HG03025 (cell line): ENCODE measurements around the gene REV3L.
"Not testable (repeated sequence)": the region's sequence is repeated elsewhere in the genome, so short reads cannot be mapped to it uniquely, and the experiment has no call there.

Source experiments
- ATAC-seq: cut with Tn5 transposase; IDR thresholded peaks from one replicate; pipeline ENCODE4 v1.9.1; 2021; ENCODE audit warnings: mild to moderate bottlenecking, moderate library complexity; ENCODE audit not compliant: unreplicated experiment, low FRiP score

REV3L gene

DNA sequence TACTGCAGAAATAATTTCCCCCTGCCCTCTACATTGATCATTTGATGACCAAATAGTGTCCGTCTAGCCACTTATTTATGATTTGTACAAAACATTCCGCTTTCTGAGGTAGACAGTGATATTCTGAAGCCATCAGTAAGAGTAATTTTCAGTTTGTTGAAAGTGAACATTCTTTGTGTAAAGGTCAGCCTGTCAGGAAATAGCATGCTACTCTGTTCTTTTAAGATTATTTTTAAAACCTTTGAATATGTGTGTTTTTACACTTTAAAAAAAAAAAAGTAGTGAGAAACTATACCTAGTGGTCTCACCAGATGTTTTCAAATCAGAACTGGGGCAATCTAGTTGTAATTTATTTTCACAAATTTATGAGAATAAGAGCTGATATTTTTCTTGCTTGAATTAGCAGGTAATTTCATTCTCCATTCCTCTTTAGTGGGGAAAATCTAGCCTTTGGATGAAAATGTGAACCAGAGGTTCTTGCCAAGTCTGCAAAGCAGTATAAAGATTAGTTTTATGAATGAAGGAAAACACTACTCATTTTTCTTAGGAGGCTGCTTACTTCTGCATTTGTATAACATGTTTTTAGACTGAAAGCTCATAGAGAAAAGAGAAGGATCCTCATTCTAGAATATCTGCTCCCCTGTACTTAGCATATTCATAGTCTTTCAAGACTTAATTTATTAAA is 12.1 kb upstream of the REV3L start:
- no peak for ATAC-seq

- no peak for ATAC-seq
Measured at GRCh38 chr6:111492499-111492898, 9.5 kb upstream of the REV3L start.

DNA sequence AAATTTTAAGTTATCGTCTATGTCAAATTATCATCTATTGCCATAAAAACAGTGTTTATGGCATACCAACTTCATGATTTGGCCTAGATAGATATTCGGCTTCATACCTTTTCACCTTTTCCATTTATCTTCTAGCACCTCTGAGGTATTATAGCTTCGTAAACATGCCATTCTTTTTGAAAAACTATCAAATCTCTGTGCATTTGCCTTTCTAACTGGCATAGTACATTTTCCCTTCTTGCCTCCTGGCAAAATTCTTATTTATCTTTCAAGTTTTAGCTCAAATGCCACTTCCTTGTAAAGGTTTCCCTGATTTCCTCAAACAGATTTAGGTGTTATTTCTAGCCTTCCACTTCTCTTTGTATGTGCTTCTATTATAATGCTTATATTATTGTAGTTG is 7.0 kb upstream of the REV3L start:
- ATAC-seq = no peak

DNA sequence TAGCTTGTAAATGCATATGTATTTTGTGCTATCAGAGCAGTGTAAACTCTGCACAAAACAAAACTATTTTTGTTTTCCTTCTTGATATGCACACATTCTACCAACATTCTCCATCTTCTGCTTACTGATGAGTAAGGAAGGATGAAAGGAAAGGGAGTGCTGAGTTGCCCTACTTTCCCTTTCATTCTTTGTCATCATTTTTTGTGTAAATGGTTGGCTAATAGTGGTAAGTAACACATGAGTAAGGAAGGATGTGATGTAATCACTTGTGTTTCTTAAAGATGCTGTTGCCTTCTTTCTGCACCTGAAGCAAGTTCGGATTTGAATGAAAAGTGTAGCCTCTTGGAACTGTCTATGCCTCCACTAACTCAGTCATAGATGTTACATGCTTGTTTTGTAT is 4.6 kb upstream of the REV3L start:
- ATAC-seq = no peak

- ATAC-seq = no peak
Measured at GRCh38 chr6:111486921-111487320, 3.9 kb upstream of the REV3L start.

DNA sequence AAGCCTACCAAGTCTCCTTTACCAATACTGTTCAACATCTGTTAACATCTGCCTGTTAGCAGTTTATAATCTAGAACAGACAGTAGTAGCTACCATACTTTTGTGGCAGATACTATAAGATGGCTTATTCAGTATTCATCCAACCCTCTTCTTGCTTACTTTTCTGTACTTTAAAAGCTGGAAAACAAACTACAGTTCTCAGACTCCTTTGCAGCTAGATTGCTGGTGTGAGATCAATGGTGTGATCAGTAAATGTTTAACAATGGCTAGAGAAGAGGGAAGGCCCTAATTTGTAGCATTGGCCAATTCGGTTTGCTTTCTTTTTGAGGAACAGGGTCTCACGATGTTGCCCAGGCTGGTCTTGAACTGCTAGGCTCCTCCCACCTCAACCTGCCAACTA is 3.5 kb upstream of the REV3L start:
- no peak for ATAC-seq

- ATAC-seq = no peak
Measured at GRCh38 chr6:111485342-111485741, 2.3 kb upstream of the REV3L start.

DNA sequence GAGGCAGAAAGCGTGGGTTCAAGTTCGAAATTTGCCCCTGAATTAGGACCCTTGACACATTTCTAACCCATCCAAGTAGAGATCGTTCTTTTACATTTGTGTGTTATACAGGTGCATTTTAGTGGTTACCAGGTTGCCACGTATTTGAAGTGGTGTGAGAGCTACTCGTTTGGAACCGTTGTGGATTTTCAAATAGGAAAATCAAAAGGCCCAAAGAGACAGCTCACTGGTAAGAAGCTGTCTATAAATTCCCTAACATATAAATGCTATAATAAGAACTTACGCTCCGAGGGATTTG is 1.6 kb upstream of the REV3L start:
- no peak for ATAC-seq

GRCh38 chr6:111483736-111484632 is 966 bp upstream of the REV3L start:
- ATAC-seq = peak; percentile 45

GRCh38 chr6:111482188-111482958 is 645 bp downstream of the REV3L start:
- peak; percentile 22 for ATAC-seq

GRCh38 chr6:111481836-111482187 is 1.2 kb downstream of the REV3L start:
- ATAC-seq = no peak

DNA sequence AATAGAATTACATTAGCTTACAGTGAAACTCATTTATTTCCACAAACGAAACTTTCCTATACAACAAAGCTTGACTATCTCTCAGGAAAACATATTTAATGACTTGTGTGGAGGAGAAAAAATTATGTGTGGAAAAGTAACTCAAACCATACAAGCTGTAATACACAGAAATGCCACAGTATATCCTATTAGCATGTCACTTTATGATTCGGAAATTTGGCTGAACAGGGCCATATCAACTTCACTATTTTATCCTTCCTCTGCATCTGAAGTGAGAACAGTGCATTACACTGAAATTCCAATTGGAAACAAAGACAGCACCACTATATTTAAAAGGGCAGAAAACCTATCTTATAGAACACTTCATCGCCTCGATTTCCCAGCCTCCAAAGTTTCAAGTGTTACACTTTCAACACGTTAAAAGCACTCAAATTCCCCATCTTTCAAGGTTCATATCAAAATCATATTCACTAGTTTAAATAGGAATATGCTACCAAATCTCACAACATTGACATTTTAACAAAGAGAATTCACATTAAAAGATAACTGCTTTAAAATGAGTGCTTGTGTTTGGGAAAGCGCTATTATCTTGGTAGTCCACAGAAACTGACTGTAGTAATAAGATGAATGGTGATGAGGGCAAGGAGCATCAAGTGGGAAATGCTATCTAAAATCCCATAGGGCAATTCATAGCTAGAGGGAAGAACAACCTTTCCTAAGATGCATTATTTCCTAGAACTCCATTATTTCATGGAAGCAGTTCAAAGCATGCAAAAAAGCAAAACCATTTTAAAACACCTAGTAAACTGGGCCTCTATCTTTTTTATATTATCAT is 1.8 kb downstream of the REV3L start:
- no peak for ATAC-seq

DNA sequence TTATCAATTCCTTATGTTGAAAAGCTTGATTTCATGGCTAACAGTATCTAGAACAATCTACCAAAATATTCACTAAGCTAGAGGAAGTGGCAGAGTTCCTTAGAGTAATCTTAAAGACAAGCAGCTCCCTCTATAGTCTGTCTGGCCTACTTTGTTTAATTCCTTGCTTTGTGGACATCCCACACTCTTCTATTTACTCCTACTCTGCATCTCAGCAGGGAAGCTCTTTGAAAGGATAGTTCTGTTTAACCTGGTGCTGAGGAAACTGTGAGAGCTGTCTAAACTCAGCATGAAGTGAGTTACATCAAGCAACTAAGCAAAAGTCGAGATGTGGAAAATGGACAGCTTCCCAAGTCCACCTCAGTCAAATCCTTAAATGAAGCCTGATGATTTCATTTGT is 4.3 kb downstream of the REV3L start:
- no peak for ATAC-seq

GRCh38 chr6:111478064-111478476 is 4.9 kb downstream of the REV3L start:
- no peak for ATAC-seq

- no peak for ATAC-seq
Measured at GRCh38 chr6:111477481-111477938, 5.5 kb downstream of the REV3L start.

- ATAC-seq = not testable (repeated sequence)
Measured at GRCh38 chr6:111476061-111476460, 7.0 kb downstream of the REV3L start.

DNA sequence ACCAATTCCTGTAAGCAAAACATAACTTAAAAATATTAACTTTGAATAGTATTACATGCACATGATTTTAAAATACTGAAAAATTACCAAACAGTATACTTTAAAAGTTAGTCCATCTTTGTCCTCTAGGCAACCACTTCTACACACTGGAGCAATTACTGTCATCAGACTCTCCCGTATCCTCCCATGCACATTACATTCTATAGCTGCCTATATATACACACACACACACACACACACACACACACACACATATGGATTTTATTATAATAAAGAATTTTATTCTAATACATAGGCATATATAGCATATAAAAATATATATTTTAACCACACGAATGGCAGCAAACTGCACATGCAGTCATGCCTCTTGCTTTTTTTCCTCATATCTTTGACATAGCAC is 8.2 kb downstream of the REV3L start:
- no peak for ATAC-seq

DNA sequence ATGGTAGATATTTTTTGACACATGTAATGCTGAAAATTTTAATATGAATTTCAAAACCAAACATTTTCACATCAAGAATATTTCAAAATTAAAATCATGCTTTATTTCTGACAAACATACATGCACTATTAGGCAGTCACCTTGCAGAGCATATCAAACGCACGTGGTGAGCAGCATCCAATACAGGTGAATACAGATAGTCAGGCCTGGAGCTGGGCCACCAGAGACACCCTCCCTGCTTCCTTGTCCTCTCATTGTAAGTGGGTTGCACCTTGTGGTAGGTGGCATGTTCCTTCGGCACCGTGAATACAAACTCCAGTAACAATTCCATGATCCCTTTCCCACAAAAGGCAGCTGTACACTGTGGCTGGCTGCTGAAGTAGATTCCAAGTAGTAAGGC is 8.9 kb downstream of the REV3L start:
- ATAC-seq = no peak

DNA sequence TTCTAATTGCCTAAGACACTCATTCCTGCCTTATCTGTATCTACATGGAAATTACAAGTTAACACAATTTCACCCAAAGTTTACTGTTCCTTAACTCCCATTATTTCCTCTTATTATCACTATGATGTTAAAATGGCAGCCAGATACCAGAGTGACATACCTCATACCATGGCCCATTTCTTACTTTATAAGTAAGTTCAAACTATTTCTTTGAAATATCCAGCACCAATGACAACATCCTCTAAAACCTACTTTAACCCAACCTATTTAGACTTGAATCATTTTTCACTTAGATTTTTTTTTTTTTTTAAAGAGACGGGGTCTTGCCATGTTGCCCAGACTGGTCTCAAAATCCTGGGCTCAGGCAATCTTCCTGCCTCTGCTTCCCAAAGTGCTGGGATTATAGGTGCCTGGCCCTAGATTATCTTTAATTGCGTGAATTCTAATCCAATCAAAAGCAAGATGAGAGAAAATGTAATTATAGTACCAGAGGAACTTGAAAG is 10.0 kb downstream of the REV3L start:
- ATAC-seq = no peak

DNA sequence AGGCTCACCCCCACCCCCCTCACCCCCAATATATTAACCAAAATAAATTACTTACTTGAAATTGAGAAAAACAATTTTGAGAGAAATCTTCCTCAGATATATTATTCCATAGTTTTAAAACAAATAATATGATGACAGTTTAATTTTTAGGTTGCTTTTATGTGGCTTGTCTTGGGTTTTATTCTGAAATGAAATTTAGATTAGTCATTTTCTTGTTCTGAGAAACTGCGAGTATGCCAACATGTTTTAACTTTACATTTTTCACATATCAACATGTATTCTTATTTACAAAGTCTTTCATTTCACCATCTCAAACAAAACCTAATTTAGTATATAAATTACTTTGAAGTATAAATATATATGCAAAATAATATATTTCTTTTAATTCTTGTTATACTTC is 11.1 kb downstream of the REV3L start:
- ATAC-seq = no peak
